ENCODE measurements around the gene CDK18.

- TF ChIP-seq EZH2 (optimal IDR thresholded peaks at IDR 0.05; ENCODE audit: low read depth, low read length) (no peak), CTCF (IDR thresholded peaks at IDR 0.05; ENCODE audit: low read length) (no peak), EZH2phosphoT487 (IDR thresholded peaks at IDR 0.05; ENCODE audit: low read length) (no peak)
These were observed 9.1 kb upstream of the CDK18 start for GRCh38 chr1:205495237-205495823.
